Measurements from ENCODE around the gene BOK.

DNA sequence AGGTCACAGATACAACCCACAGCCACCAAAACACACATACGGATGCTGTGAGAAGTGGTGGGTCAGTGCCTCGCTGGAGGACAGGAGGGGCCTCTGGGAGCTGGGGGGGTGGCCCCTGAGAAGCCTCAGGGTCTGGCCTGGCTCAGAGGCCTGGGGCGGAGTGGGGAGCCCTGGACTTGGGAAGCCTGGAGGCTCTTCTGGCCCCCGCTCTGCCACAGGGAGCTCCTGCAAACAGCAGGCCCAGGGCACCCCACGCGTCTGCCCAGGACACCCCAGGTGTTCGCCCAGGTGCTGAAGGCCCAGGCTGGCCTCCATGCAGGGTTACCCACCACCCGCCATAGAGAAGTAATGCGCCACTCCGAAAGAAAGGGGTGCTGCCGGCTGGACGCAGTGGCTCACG is 52.5 kb downstream of the BOK start:
- TF ChIP-seq SIN3A (IDR thresholded peaks at IDR 0.05; ENCODE audit: borderline replicate concordance, insufficient read depth, low read length), result no peak
- no peak for TF ChIP-seq POLR2AphosphoS5 (IDR thresholded peaks at IDR 0.05; ENCODE audit: low read depth, low read length)
- TF ChIP-seq TAF1 (IDR thresholded peaks at IDR 0.05; ENCODE audit: borderline replicate concordance, insufficient read depth, low read length), result no peak
- TF ChIP-seq, protein P1, sequence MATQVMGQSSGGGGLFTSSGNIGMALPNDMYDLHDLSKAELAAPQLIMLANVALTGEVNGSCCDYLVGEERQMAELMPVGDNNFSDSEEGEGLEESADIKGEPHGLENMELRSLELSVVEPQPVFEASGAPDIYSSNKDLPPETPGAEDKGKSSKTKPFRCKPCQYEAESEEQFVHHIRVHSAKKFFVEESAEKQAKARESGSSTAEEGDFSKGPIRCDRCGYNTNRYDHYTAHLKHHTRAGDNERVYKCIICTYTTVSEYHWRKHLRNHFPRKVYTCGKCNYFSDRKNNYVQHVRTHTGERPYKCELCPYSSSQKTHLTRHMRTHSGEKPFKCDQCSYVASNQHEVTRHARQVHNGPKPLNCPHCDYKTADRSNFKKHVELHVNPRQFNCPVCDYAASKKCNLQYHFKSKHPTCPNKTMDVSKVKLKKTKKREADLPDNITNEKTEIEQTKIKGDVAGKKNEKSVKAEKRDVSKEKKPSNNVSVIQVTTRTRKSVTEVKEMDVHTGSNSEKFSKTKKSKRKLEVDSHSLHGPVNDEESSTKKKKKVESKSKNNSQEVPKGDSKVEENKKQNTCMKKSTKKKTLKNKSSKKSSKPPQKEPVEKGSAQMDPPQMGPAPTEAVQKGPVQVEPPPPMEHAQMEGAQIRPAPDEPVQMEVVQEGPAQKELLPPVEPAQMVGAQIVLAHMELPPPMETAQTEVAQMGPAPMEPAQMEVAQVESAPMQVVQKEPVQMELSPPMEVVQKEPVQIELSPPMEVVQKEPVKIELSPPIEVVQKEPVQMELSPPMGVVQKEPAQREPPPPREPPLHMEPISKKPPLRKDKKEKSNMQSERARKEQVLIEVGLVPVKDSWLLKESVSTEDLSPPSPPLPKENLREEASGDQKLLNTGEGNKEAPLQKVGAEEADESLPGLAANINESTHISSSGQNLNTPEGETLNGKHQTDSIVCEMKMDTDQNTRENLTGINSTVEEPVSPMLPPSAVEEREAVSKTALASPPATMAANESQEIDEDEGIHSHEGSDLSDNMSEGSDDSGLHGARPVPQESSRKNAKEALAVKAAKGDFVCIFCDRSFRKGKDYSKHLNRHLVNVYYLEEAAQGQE (IDR thresholded peaks at IDR 0.05; ENCODE audit: insufficient read depth in 1 of 2, low read depth in 2 of 2, low read length in 2 of 2), result no peak
- no peak for TF ChIP-seq FOXP2 (optimal IDR thresholded peaks at IDR 0.05; ENCODE audit: borderline replicate concordance, extremely low read depth, extremely low read length, insufficient read depth)
